Endothelial cell of umbilical vein (primary cell): ENCODE results near the gene HMCN1.

Experiments used
- EZH2 ChIP-seq: IDR thresholded peaks from 2 replicates; pipeline ENCODE4 v1.6.1; 2012; ENCODE audit warnings: borderline replicate concordance, low read depth, mild to moderate bottlenecking, moderate library complexity, low read length, inconsistent platforms; ENCODE audit not compliant: severe bottlenecking
- FOS ChIP-seq: IDR thresholded peaks from 2 replicates; pipeline ENCODE4 v1.6.1; 2011; ENCODE audit warnings: mild to moderate bottlenecking, low read length, moderate library complexity, borderline replicate concordance; ENCODE audit not compliant: insufficient read depth
- GATA2 ChIP-seq: IDR thresholded peaks from 2 replicates; pipeline ENCODE4 v1.7.0; 2011; ENCODE audit warnings: low read depth, mild to moderate bottlenecking, moderate library complexity, mixed read lengths, low read length; ENCODE audit not compliant: insufficient read length, insufficient read depth
- JUN ChIP-seq: IDR thresholded peaks from 2 replicates; pipeline ENCODE4 v1.6.1; 2011; ENCODE audit warnings: borderline replicate concordance, low read depth; ENCODE audit not compliant: insufficient read length, insufficient read depth
- MAX ChIP-seq: IDR thresholded peaks from 2 replicates; pipeline ENCODE4 v1.6.1; 2011; ENCODE audit not compliant: insufficient read depth, insufficient read length
- MYC ChIP-seq: IDR thresholded peaks from one replicate; pipeline ENCODE4 v1.6.1; 2011; ENCODE audit warnings: mild to moderate bottlenecking, low read depth, low read length
- POLR2A ChIP-seq: IDR thresholded peaks from 2 replicates; pipeline ENCODE4 v1.6.1; 2012; ENCODE audit warnings: low read depth, mild to moderate bottlenecking, control low read depth, low read length
- POLR2AphosphoS5 ChIP-seq: IDR thresholded peaks from 2 replicates; pipeline ENCODE4 v1.6.1; 2012; ENCODE audit warnings: low read depth, mild to moderate bottlenecking, control low read depth, low read length, moderate library complexity; ENCODE audit not compliant: insufficient read depth
- TF ChIP-seq, protein P1 (sequence below), 2 donors: IDR thresholded peaks; 1 replicate in 1 of 2; 2 replicates in 1 of 2; pipeline ENCODE4 v1.5.1; 2011; ENCODE audit warnings: low read length in 2 of 2, mild to moderate bottlenecking in 2 of 2, moderate library complexity in 2 of 2, control low read depth in 1 of 2, inconsistent platforms in 1 of 2, low read depth in 1 of 2; ENCODE audit not compliant: insufficient read depth in 1 of 2; ENCODE audit errors: extremely low read depth in 1 of 2

DNA sequence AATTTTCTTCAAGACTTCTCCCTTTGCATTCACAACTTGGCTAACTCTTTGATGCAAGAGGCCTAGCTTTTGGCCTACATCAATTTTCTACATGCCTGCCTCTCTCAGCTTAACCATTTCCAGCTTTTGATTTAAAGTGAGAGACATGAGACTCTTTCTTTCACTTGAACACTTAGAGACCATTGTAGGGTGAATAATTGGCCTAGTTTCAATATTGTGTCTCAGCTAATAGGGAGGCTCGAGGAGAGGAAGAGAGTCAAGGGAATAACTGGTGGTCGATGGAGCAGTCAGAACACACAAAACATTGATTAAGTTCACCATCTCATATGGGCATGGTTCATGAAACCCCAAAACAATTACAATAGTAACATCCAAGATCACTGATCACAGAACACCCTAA, 415.4 kb downstream of the HMCN1 start:
- TF ChIP-seq MAX (no peak), POLR2AphosphoS5 (no peak), EZH2 (no peak), POLR2A (no peak), MYC (no peak), FOS (no peak), JUN (no peak), GATA2 (no peak)
- TF ChIP-seq, protein P1, sequence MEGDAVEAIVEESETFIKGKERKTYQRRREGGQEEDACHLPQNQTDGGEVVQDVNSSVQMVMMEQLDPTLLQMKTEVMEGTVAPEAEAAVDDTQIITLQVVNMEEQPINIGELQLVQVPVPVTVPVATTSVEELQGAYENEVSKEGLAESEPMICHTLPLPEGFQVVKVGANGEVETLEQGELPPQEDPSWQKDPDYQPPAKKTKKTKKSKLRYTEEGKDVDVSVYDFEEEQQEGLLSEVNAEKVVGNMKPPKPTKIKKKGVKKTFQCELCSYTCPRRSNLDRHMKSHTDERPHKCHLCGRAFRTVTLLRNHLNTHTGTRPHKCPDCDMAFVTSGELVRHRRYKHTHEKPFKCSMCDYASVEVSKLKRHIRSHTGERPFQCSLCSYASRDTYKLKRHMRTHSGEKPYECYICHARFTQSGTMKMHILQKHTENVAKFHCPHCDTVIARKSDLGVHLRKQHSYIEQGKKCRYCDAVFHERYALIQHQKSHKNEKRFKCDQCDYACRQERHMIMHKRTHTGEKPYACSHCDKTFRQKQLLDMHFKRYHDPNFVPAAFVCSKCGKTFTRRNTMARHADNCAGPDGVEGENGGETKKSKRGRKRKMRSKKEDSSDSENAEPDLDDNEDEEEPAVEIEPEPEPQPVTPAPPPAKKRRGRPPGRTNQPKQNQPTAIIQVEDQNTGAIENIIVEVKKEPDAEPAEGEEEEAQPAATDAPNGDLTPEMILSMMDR (IDR thresholded peaks at IDR 0.05; ENCODE audit: extremely low read depth in 1 of 2, insufficient read depth in 1 of 2, low read depth in 1 of 2, low read length in 2 of 2): no peak
